Measurements from ENCODE around the gene DLX4. TPM values are rescaled to one million over a fixed set of nuclear protein-coding genes. Genes with fewer than 3 reads are reported as not detected.

The DLX4 gene
- total and polyA plus RNA-seq, 2 of the 4 experiments (the other 2 are of a cell fraction): not detected

DNA sequence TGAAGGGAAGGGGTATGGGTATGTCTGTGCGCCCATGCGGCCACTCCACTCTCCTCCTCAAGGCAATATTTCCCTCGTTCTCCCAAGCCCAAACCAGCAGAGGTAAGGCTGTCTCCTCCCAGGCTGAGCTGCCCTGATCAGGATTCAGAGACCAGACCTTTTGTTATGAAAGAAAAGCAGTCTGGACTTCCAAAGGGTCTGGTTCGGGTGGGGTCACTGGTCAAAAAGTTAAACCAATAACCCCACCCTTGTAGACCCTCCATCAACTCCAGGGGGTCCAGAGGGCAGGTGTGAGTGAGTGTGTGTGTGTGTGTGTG is 5.7 kb upstream of the DLX4 start:
- Histone ChIP-seq H3K14ac (replicated peaks; ENCODE audit: low read depth, low read length) (no peak overlapping the region), H2BK5ac (ENCODE audit: low read depth, low read length, poor library complexity, severe bottlenecking) (no peak overlapping the region), H2AFZ (replicated peaks; ENCODE audit: low read length, poor library complexity) (no peak overlapping the region), H3K4me1 (ENCODE audit: control insufficient read depth, insufficient read depth, low read length) (no peaks in the 10 kb centered on the region), H3K27me3 (ENCODE audit: control insufficient read depth, insufficient read depth, low read length) (peaks cover 71% of the 10 kb centered on the region), H3K9me1 (ENCODE audit: insufficient read depth, low read length) (no peaks in the 10 kb centered on the region), H3K36me3 (ENCODE audit: control insufficient read depth, insufficient read depth, low read length) (no peaks in the 10 kb centered on the region), H3K9me3 (ENCODE audit: control insufficient read depth, insufficient read depth, low read length) (peaks cover 13% of the 10 kb centered on the region), H2BK120ac (ENCODE audit: low read depth, low read length) (no peak overlapping the region), H4K5ac (ENCODE audit: low read depth, low read length) (no peak overlapping the region), H4K20me1 (ENCODE audit: insufficient read depth, low read length) (peaks cover 5% of the 10 kb centered on the region), H3K27ac (ENCODE audit: insufficient read depth, low read length) (no peak overlapping the region), H3K4me2 (ENCODE audit: low read depth, low read length) (no peak overlapping the region), H2BK20ac (ENCODE audit: low read depth, low read length) (no peak overlapping the region), H2AK5ac (ENCODE audit: low read depth, low read length) (no peak overlapping the region), H3K23ac (ENCODE audit: low read depth, low read length) (no peak overlapping the region), H3K4me3 (ENCODE audit: insufficient read depth, low read depth, low read length) (no peak overlapping the region), H3K9ac (ENCODE audit: low read depth, low read length) (no peak overlapping the region), H4K91ac (ENCODE audit: insufficient read depth, low read depth, low read length) (no peak overlapping the region), H2BK15ac (ENCODE audit: low read depth, low read length) (no peak overlapping the region), H3K56ac (ENCODE audit: extremely low read depth, insufficient read depth, low read length) (no peak overlapping the region), H3K4ac (ENCODE audit: low read depth, low read length) (no peak overlapping the region), H3K18ac (ENCODE audit: low read depth, low read length) (no peak overlapping the region), H2AK9ac (replicated peaks; ENCODE audit: low read depth, low read length, poor library complexity) (no peak overlapping the region), H4K8ac (ENCODE audit: low read depth in 2 of 2, low read length in 2 of 2) (no peak overlapping the region), H3K79me1 (ENCODE audit: low read depth in 1 of 2, low read length in 2 of 2) (no peaks in the 10 kb centered on the region)
- CTCF ChIA-PET: interaction anchor here (1.2 kb wide), 1 partner anchor 10 kb away, joined by 4 read pairs; no protein-coding TSS in a partner anchor
- dilution Hi-C loops (cut with HindIII; ENCODE audit: low sequenced_read_pairs, unreplicated experiment): no loop called here
- WGBS, 2 experiments (ENCODE audit: extremely low coverage in 2 of 2, insufficient read length in 1 of 2): no CpG with 5 or more reads among the region's 4 CpGs
- in situ Hi-C loops (cut with MboI; ENCODE audit: low sequenced_read_pairs): no loop called here
- intact Hi-C loops (cut with micrococcal nuclease): no loop called here
- TF ChIP-seq POLR2A (IDR thresholded peaks at IDR 0.05; ENCODE audit: low read depth, low read length) (no peak), FOS (IDR thresholded peaks at IDR 0.05; ENCODE audit: low read depth, low read length) (no peak), CHD1 (IDR thresholded peaks at IDR 0.05; ENCODE audit: low read depth, low read length) (no peak)
- DNase-seq (no peak), ATAC-seq (ENCODE audit: low read depth) (no peak)
- no TSS peak for BruUV-seq (replicated peaks)
- POLR2A ChIA-PET (ENCODE audit: unreplicated experiment): no interaction called here

Measured in IMR-90 (cell line).